K562 (cell line): ENCODE results near the gene FLOT2. TPM values are rescaled to one million over a fixed set of nuclear protein-coding genes. Genes with fewer than 3 reads are reported as not detected.

ENCODE experiments used
- ARID2 ChIP-seq: fragments of 450-650 bp; IDR thresholded peaks from 2 replicates; pipeline ENCODE4 v1.6.1; 2017; ENCODE audit warnings: antibody characterized with exemption, mild to moderate bottlenecking
- BDP1 ChIP-seq: IDR thresholded peaks from 3 replicates; pipeline ENCODE4 v1.6.1; 2011; ENCODE audit not compliant: insufficient read length, insufficient read depth
- BMI1 ChIP-seq: fragments of 150-350 bp; IDR thresholded peaks from 2 replicates; pipeline ENCODE4 v1.6.1; 2014; ENCODE audit warnings: low read length
- DPF2 ChIP-seq: fragments of 450-650 bp; IDR thresholded peaks from 2 replicates; pipeline ENCODE4 v1.6.1; 2016
- ELF1 ChIP-seq: fragments of 200-800 bp; sonication (Bioruptor generic); IDR thresholded peaks from 2 replicates; pipeline ENCODE4 v1.6.1; 2016; ENCODE audit warnings: missing genetic modification characterization, missing compliant biosample characterization
- ELK3 ChIP-seq: fragments of 450-650 bp; formaldehyde crosslinking; IDR thresholded peaks from 2 replicates; pipeline ENCODE4 v1.4.0; 2020; ENCODE audit warnings: mild to moderate bottlenecking
- ETV5 ChIP-seq: sonication (generic); formaldehyde crosslinking; IDR thresholded peaks from 2 replicates; pipeline ENCODE4 v1.4.0; 2020; ENCODE audit warnings: low read depth, mild to moderate bottlenecking, missing genetic modification reagents
- EWSR1 ChIP-seq: fragments of 450-650 bp; IDR thresholded peaks from 2 replicates; pipeline ENCODE4 v1.6.1; 2018; ENCODE audit warnings: borderline replicate concordance, mild to moderate bottlenecking, low read depth, moderate library complexity; ENCODE audit not compliant: partially characterized antibody
- JUND ChIP-seq, 2 experiments: IDR thresholded peaks; 2 replicates in 1 of 2; 3 replicates in 1 of 2; pipeline ENCODE4 v1.6.1; 2011; ENCODE audit warnings: borderline replicate concordance in 2 of 2, low read depth in 2 of 2, low read length in 2 of 2, improper control_type of control experiment in 1 of 2, missing biosample characterization in 1 of 2, missing genetic modification characterization in 1 of 2, missing genetic modification reagents in 1 of 2
- NR2C2 ChIP-seq, 2 experiments: fragments of 200-800 bp in 1 of 2; sonication (Bioruptor generic) in 1 of 2; sonication (generic) in 1 of 2; formaldehyde crosslinking in 1 of 2; IDR thresholded peaks; 2 replicates each; pipeline versions ENCODE4 v1.6.1 to v1.8.0; 2016 to 2022; ENCODE audit warnings: mild to moderate bottlenecking in 1 of 2, missing compliant biosample characterization in 1 of 2, missing genetic modification characterization in 1 of 2, missing genetic modification reagents in 1 of 2
- POLR2AphosphoS5 ChIP-seq: IDR thresholded peaks from 2 replicates; pipeline ENCODE4 v1.6.1; 2011; ENCODE audit warnings: mild to moderate bottlenecking, low read depth, low read length, moderate library complexity; ENCODE audit not compliant: control insufficient read depth, insufficient read depth
- POLR2H ChIP-seq: IDR thresholded peaks from 2 replicates; pipeline ENCODE4 v1.6.1; 2016; ENCODE audit warnings: missing genetic modification characterization, low read depth, mild to moderate bottlenecking, control low read depth, missing compliant biosample characterization, moderate library complexity
- PRDM10 ChIP-seq: fragments of 450-650 bp; IDR thresholded peaks from 2 replicates; pipeline ENCODE4 v1.6.1; 2018; ENCODE audit not compliant: partially characterized antibody
- RBM15 ChIP-seq: fragments of 200-400 bp; formaldehyde crosslinking; IDR thresholded peaks from 2 replicates; pipeline ENCODE4 v1.6.1; 2018; ENCODE audit warnings: mild to moderate bottlenecking, low read length, moderate library complexity; ENCODE audit not compliant: insufficient read depth
- VEZF1 ChIP-seq: fragments of 200-800 bp; sonication (Bioruptor generic); IDR thresholded peaks from 2 replicates; pipeline ENCODE4 v1.6.1; 2017; ENCODE audit warnings: missing genetic modification characterization, missing compliant biosample characterization
- ZNF146 ChIP-seq: IDR thresholded peaks from one replicate; pipeline ENCODE4 v1.6.1; 2018; ENCODE audit warnings: missing compliant biosample characterization; ENCODE audit not compliant: unreplicated experiment
- ZNF395 ChIP-seq: fragments of 200-800 bp; sonication (Bioruptor generic); IDR thresholded peaks from 2 replicates; pipeline ENCODE4 v1.6.1; 2017; ENCODE audit warnings: missing genetic modification characterization, missing compliant biosample characterization
- ZNF589 ChIP-seq: fragments of 200-800 bp; sonication (Bioruptor generic); IDR thresholded peaks from 2 replicates; pipeline ENCODE4 v1.6.1; 2016; ENCODE audit warnings: low read depth, missing genetic modification characterization, missing compliant biosample characterization
- polyA plus RNA-seq, 8 experiments: library from polyadenylated mRNA; depleted of rRNA in 4 of 8; stranded (reverse) in 5 of 8; unstranded in 3 of 8; fragments of >200 nt; fragmentation: Nextera tagmentation in 2 of 8; fragmentation: Illumina TruSeq in 1 of 8; extraction: Ambion mirVana in 2 of 8; extraction: Trizol in 1 of 8; gene quantifications; 2 replicates each; pipeline versions ENCODE4 v1.2.1 to v1.2.3, GENCODE V29; 2011 to 2014; ENCODE audit warnings: inconsistent platforms in 1 of 8, missing spikeins in 1 of 8
- total RNA-seq, 7 experiments: library from RNA; depleted of rRNA in 6 of 7; stranded (reverse); fragments of >200 nt in 6 of 7; fragmentation: Illumina TruSeq in 2 of 7; extraction: Trizol in 2 of 7; gene quantifications; 2 replicates each; pipeline versions ENCODE4 v1.2.1 to v1.2.3, GENCODE V29; 2011 to 2021; ENCODE audit warnings: low replicate concordance in 1 of 7

The FLOT2 gene
- total and polyA plus RNA-seq, 9 of the 15 experiments (the other 6 are each of a cell fraction or from before 2014, with no cell fraction given) = 17.5 to 138 (median 41.7) TPM

- TF ChIP-seq ETV5 (0 out of 2 replicates have a peak, but pooled peaks have one; percentile 53), PRDM10 (no peak), JUND (IDR thresholded peaks at IDR 0.05; ENCODE audit: borderline replicate concordance, low read depth, low read length) (peak; percentile 78), JUND (tag; IDR thresholded peaks at IDR 0.05; ENCODE audit: borderline replicate concordance, low read depth, low read length) (peak; percentile 73; the same call in 2 of the 3 replicates), POLR2AphosphoS5 (no peak), NR2C2 (CRISPR knock-in tag; IDR thresholded peaks at IDR 0.05) (no peak), NR2C2 (tag; IDR thresholded peaks at IDR 0.05) (peak; percentile 25; the same call in 1 of the 2 replicates), ELK3 (no peak), BMI1 (no peak), ELF1 (tag) (peak; percentile 35; the same call in 1 of the 2 replicates), ARID2 (no peak), ZNF589 (CRISPR knock-in tag) (0 out of 2 replicates have a peak, but pooled peaks have one; percentile 59), POLR2H (tag) (no peak), RBM15 (no peak), DPF2 (peak; percentile 37; the same call in 1 of the 2 replicates), ZNF146 (no peak), BDP1 (no peak), EWSR1 (no peak), VEZF1 (CRISPR knock-in tag) (peak; percentile 81), ZNF395 (peak; percentile 67; the same call in 1 of the 2 replicates)
These were observed 28.4 kb upstream of the FLOT2 start (continued) for GRCh38 chr17:28925912-28926365.
